ENCODE measurements around the gene EPM2A.

EPM2A gene

GRCh38 chr6:145669627-145670034 is 65.7 kb downstream of the EPM2A start:
- no peak for DNase-seq

- no peak for DNase-seq
Observed at GRCh38 chr6:145668844-145669243, 66.5 kb downstream of the EPM2A start.

- no peak for DNase-seq
Observed at GRCh38 chr6:145660676-145661075, 74.6 kb downstream of the EPM2A start.

- no peak for DNase-seq
Observed at GRCh38 chr6:145656128-145656527, 79.2 kb downstream of the EPM2A start.

- DNase-seq, result no peak
Observed at GRCh38 chr6:145652572-145652971, 82.7 kb downstream of the EPM2A start.

- no peak for DNase-seq
Observed at GRCh38 chr6:145651988-145652387, 83.3 kb downstream of the EPM2A start.

GRCh38 chr6:145648149-145648548 is 87.2 kb downstream of the EPM2A start:
- DNase-seq, result no peak

- DNase-seq, result no peak
Observed at GRCh38 chr6:145647602-145648001, 87.7 kb downstream of the EPM2A start.

GRCh38 chr6:145643760-145644159 is 91.6 kb downstream of the EPM2A start:
- no peak for DNase-seq

- DNase-seq, result peak; percentile 85
Observed at GRCh38 chr6:145633981-145634627, 101.2 kb downstream of the EPM2A start.

- DNase-seq, result no peak
Observed at GRCh38 chr6:145632971-145633370, 102.3 kb downstream of the EPM2A start.

GRCh38 chr6:145631374-145631773 is 103.9 kb downstream of the EPM2A start:
- DNase-seq, result no peak

- no peak for DNase-seq
Observed at GRCh38 chr6:145630598-145630997, 104.7 kb downstream of the EPM2A start.

GRCh38 chr6:145629478-145629877 is 105.8 kb downstream of the EPM2A start:
- no peak for DNase-seq

- DNase-seq, result no peak
Observed at GRCh38 chr6:145627451-145627850, 107.9 kb downstream of the EPM2A start.

GRCh38 chr6:145626857-145627256 is 108.5 kb downstream of the EPM2A start:
- no peak for DNase-seq

GRCh38 chr6:145623231-145623630 is 112.1 kb downstream of the EPM2A start:
- no peak for DNase-seq

GRCh38 chr6:145621776-145622175 is 113.5 kb downstream of the EPM2A start:
- no peak for DNase-seq

- DNase-seq, result no peak
Observed at GRCh38 chr6:145620088-145620487, 115.2 kb downstream of the EPM2A start.

GRCh38 chr6:145609521-145609920 is 125.8 kb downstream of the EPM2A start:
- DNase-seq, result no peak

- DNase-seq, result no peak
Observed at GRCh38 chr6:145608850-145609249, 126.5 kb downstream of the EPM2A start.

- DNase-seq, result no peak
Observed at GRCh38 chr6:145603991-145604390, 131.3 kb downstream of the EPM2A start.

GRCh38 chr6:145603424-145603833 is 131.9 kb downstream of the EPM2A start:
- DNase-seq, result no peak

GRCh38 chr6:145602726-145603326 is 132.5 kb downstream of the EPM2A start:
- no peak for DNase-seq

- no peak for DNase-seq
Observed at GRCh38 chr6:145601397-145601796, 133.9 kb downstream of the EPM2A start.
